K562 (cell line): ENCODE results near the gene KIF5A. TPM values are rescaled to one million over a fixed set of nuclear protein-coding genes. Genes with fewer than 3 reads are reported as not detected.
A peak's percentile ranks its signal among the peaks of the same experiment; 100 is the strongest.

Experiments used
- CBX3 ChIP-seq, 2 experiments: IDR thresholded peaks; 1 replicate in 1 of 2; 2 replicates in 1 of 2; pipeline ENCODE4 v1.6.1; 2012; ENCODE audit warnings: inconsistent platforms in 2 of 2, low read length in 2 of 2, borderline replicate concordance in 1 of 2, control low read depth in 1 of 2
- CREB1 ChIP-seq, 2 experiments: sonication (generic) in 1 of 2; formaldehyde crosslinking in 1 of 2; IDR thresholded peaks; 2 replicates each; pipeline versions ENCODE4 v1.6.1 to v1.8.0; 2012 to 2022; ENCODE audit warnings: inconsistent platforms in 1 of 2, mild to moderate bottlenecking in 1 of 2, missing genetic modification reagents in 1 of 2, moderate library complexity in 1 of 2
- FOSL1 ChIP-seq: fragments of 200-800 bp; sonication (Bioruptor generic); conservative IDR thresholded peaks from 2 replicates; pipeline ENCODE4 v1.6.1; 2016; ENCODE audit warnings: missing genetic modification characterization, missing compliant biosample characterization
- FOXM1 ChIP-seq, 2 experiments: fragments of 450-650 bp in 1 of 2; sonication (generic) in 1 of 2; formaldehyde crosslinking in 1 of 2; IDR thresholded peaks; 2 replicates each; pipeline versions ENCODE4 v1.6.1 to v1.9.0; 2017 to 2022; ENCODE audit warnings: low read depth in 2 of 2, mild to moderate bottlenecking in 2 of 2, missing genetic modification reagents in 1 of 2, moderate library complexity in 1 of 2
- HDAC3 ChIP-seq: fragments of 450-650 bp; IDR thresholded peaks from 2 replicates; pipeline ENCODE4 v1.6.1; 2018; ENCODE audit warnings: borderline replicate concordance, mild to moderate bottlenecking, moderate library complexity; ENCODE audit not compliant: partially characterized antibody
- JUND ChIP-seq, 2 experiments: IDR thresholded peaks; 2 replicates in 1 of 2; 3 replicates in 1 of 2; pipeline ENCODE4 v1.6.1; 2011; ENCODE audit warnings: borderline replicate concordance in 2 of 2, low read depth in 2 of 2, low read length in 2 of 2, improper control_type of control experiment in 1 of 2, missing biosample characterization in 1 of 2, missing genetic modification characterization in 1 of 2, missing genetic modification reagents in 1 of 2
- KDM2B ChIP-seq: fragments of 250-450 bp; sonication (Bioruptor Pico); IDR thresholded peaks from 2 replicates; pipeline ENCODE4 v1.8.0; 2021; ENCODE audit warnings: mild to moderate bottlenecking, moderate library complexity
- MCM3 ChIP-seq: fragments of 450-650 bp; IDR thresholded peaks from 2 replicates; pipeline ENCODE4 v1.6.1; 2016
- POLR2A ChIP-seq: fragments of 450-650 bp; conservative IDR thresholded peaks from 2 replicates; pipeline ENCODE4 v1.6.1; 2016
- POLR2B ChIP-seq: fragments of 450-650 bp; IDR thresholded peaks from 2 replicates; pipeline ENCODE4 v1.6.1; 2018; ENCODE audit warnings: low read depth; ENCODE audit not compliant: partially characterized antibody
- RBBP5 ChIP-seq: fragments of 200-600 bp; sonication (generic); IDR thresholded peaks from 2 replicates; pipeline ENCODE4 v1.6.1; 2012; ENCODE audit warnings: borderline replicate concordance, mild to moderate bottlenecking, low read length, control low read depth, inconsistent platforms; ENCODE audit not compliant: insufficient read depth, poor library complexity, severe bottlenecking
- SOX6 ChIP-seq: fragments of 450-650 bp; IDR thresholded peaks from 2 replicates; pipeline ENCODE4 v1.6.1; 2014; ENCODE audit warnings: mild to moderate bottlenecking
- SP1 ChIP-seq: sonication (generic); formaldehyde crosslinking; IDR thresholded peaks from 2 replicates; pipeline ENCODE4 v1.8.1; 2022; ENCODE audit warnings: mild to moderate bottlenecking, missing genetic modification reagents
- TEAD4 ChIP-seq, 2 experiments: sonication (generic) in 1 of 2; formaldehyde crosslinking in 1 of 2; IDR thresholded peaks; 2 replicates each; pipeline versions ENCODE4 v1.6.1 to v1.8.0; 2012 to 2022; ENCODE audit warnings: borderline replicate concordance in 1 of 2, inconsistent platforms in 1 of 2, low read length in 1 of 2, mild to moderate bottlenecking in 1 of 2, missing genetic modification reagents in 1 of 2
- TOE1 ChIP-seq, 2 experiments: fragments of 450-650 bp in 1 of 2; sonication (generic) in 1 of 2; formaldehyde crosslinking in 1 of 2; IDR thresholded peaks; 2 replicates each; pipeline versions ENCODE4 v1.7.1 to v1.8.0; 2016 to 2022; ENCODE audit warnings: borderline replicate concordance in 2 of 2, mild to moderate bottlenecking in 2 of 2, antibody characterized with exemption in 1 of 2, inconsistent platforms in 1 of 2, low read depth in 1 of 2, missing genetic modification reagents in 1 of 2, moderate library complexity in 1 of 2
- ZNF175 ChIP-seq: fragments of 200-800 bp; sonication (Bioruptor generic); IDR thresholded peaks from 2 replicates; pipeline ENCODE4 v1.6.1; 2016; ENCODE audit warnings: low read depth, mild to moderate bottlenecking, missing genetic modification characterization, missing compliant biosample characterization
- ZNF263 ChIP-seq: sonication (generic); formaldehyde crosslinking; IDR thresholded peaks from 2 replicates; pipeline ENCODE4 v1.8.0; 2022; ENCODE audit warnings: mild to moderate bottlenecking, missing genetic modification reagents, borderline replicate concordance
- ZNF511 ChIP-seq: sonication (generic); formaldehyde crosslinking; IDR thresholded peaks from 2 replicates; pipeline ENCODE4 v1.8.0; 2022; ENCODE audit warnings: mild to moderate bottlenecking, missing genetic modification reagents
- polyA plus RNA-seq, 8 experiments: library from polyadenylated mRNA; depleted of rRNA in 4 of 8; stranded (reverse) in 5 of 8; unstranded in 3 of 8; fragments of >200 nt; fragmentation: Nextera tagmentation in 2 of 8; fragmentation: Illumina TruSeq in 1 of 8; extraction: Ambion mirVana in 2 of 8; extraction: Trizol in 1 of 8; gene quantifications; 2 replicates each; pipeline versions ENCODE4 v1.2.1 to v1.2.3, GENCODE V29; 2011 to 2014; ENCODE audit warnings: inconsistent platforms in 1 of 8, missing spikeins in 1 of 8
- total RNA-seq, 7 experiments: library from RNA; depleted of rRNA in 6 of 7; stranded (reverse); fragments of >200 nt in 6 of 7; fragmentation: Illumina TruSeq in 2 of 7; extraction: Trizol in 2 of 7; gene quantifications; 2 replicates each; pipeline versions ENCODE4 v1.2.1 to v1.2.3, GENCODE V29; 2011 to 2021; ENCODE audit warnings: low replicate concordance in 1 of 7

Gene KIF5A
- total and polyA plus RNA-seq, 9 of the 15 experiments (the other 6 are each of a cell fraction or from before 2014, with no cell fraction given): 3.4 to 17.7 (median 8.0) TPM

- TF ChIP-seq RBBP5: no peak
- TF ChIP-seq JUND (IDR thresholded peaks at IDR 0.05; ENCODE audit: borderline replicate concordance, low read depth, low read length): peak; percentile 28; the same call in 1 of the 2 replicates
- no peak; the same call in 2 of the 3 replicates for TF ChIP-seq JUND (tag; IDR thresholded peaks at IDR 0.05; ENCODE audit: borderline replicate concordance, low read depth, low read length)
- no peak for TF ChIP-seq FOXM1 (IDR thresholded peaks at IDR 0.05; ENCODE audit: low read depth)
- TF ChIP-seq FOXM1 (CRISPR knock-in tag; IDR thresholded peaks at IDR 0.05; ENCODE audit: low read depth): 0 out of 2 replicates have a peak, but pooled peaks have one; percentile 19
- 0 out of 2 replicates have a peak, but pooled peaks have one; percentile 12 for TF ChIP-seq TEAD4 (IDR thresholded peaks at IDR 0.05; ENCODE audit: low read length)
- no peak for TF ChIP-seq TEAD4 (CRISPR knock-in tag; IDR thresholded peaks at IDR 0.05; ENCODE audit: borderline replicate concordance)
- TF ChIP-seq SOX6: peak; percentile 10; the same call in 1 of the 2 replicates
- TF ChIP-seq SP1 (CRISPR knock-in tag): 0 out of 2 replicates have a peak, but pooled peaks have one; percentile 19
- TF ChIP-seq POLR2A: peak; percentile 49
- TF ChIP-seq FOSL1 (tag): peak; percentile 66
- 0 out of 2 replicates have a peak, but pooled peaks have one; percentile 26 for TF ChIP-seq ZNF511 (CRISPR knock-in tag)
- TF ChIP-seq TOE1 (IDR thresholded peaks at IDR 0.05; ENCODE audit: borderline replicate concordance): 0 out of 2 replicates have a peak, but pooled peaks have one; percentile 2
- TF ChIP-seq TOE1 (CRISPR knock-in tag; IDR thresholded peaks at IDR 0.05; ENCODE audit: borderline replicate concordance, low read depth): no peak
- no peak for TF ChIP-seq ZNF175 (CRISPR knock-in tag)
- TF ChIP-seq CBX3 (IDR thresholded peaks at IDR 0.05; ENCODE audit: borderline replicate concordance in 1 of 2, low read length in 2 of 2): peak in 1 of 2 experiments; percentile 22; a peak in 1 of 3 replicates
- peak; percentile 43; the same call in 1 of the 2 replicates for TF ChIP-seq ZNF263
- TF ChIP-seq MCM3: no peak
- TF ChIP-seq CREB1 (IDR thresholded peaks at IDR 0.05): 0 out of 2 replicates have a peak, but pooled peaks have one; percentile 19
- TF ChIP-seq CREB1 (CRISPR knock-in tag; IDR thresholded peaks at IDR 0.05): no peak
- peak; percentile 53 for TF ChIP-seq POLR2B
- TF ChIP-seq KDM2B (CRISPR knock-in tag): no peak
- TF ChIP-seq HDAC3: no peak
Measured at GRCh38 chr12:57545809-57546437, 3.9 kb upstream of the KIF5A start (continued).
